K562 (cell line): Measurements from ENCODE around the gene ARHGEF40. TPM values are rescaled to one million over a fixed set of nuclear protein-coding genes. Genes with fewer than 3 reads are reported as not detected.

Experiments
- ATAC-seq: fragments of 200-7000 bp; cut with Tn5 transposase; 3 replicates; pipeline ENCODE4 v1.9.1; 2020; ENCODE audit warnings: moderate library complexity
- BruUV-seq: library from RNA; stranded (reverse); fragments of 400-500 nt; replicated peaks from 2 replicates; lab custom pipeline; 2021; lab: Mats Ljungman, UMichigan
- CTCF ChIA-PET: fragments of 300-600 bp; formaldehyde crosslinking; extraction: SDS; loops from one replicate; lab custom pipeline; 2021; ENCODE audit warnings: low intra/inter-chr PET ratio; lab: Yijun Ruan, JAX
- POLR2A ChIA-PET: fragments of 300-600, 350-650 bp; sonication (Branson Sonifier 250); formaldehyde crosslinking; extraction: SDS; loops from one replicate; lab custom pipeline; 2021; ENCODE audit warnings: antibody characterized with exemption, inconsistent platforms; lab: Yijun Ruan, JAX
- DNase-seq, 4 experiments: peaks; one replicate each; pipeline versions ENCODE4 v3.0.0 to v3.0.0-alpha.2; 2011 to 2018; ENCODE audit warnings: low spot score in 3 of 4, mixed read lengths in 3 of 4; ENCODE audit errors: extremely low read depth in 1 of 4
- FAIRE-seq: peaks from 2 replicates; lab custom pipeline; 2011; peaks lifted over from hg19 to GRCh38; lab: Jason Lieb, UNC
- H2AFZ ChIP-seq: 2 replicates; pipeline ENCODE4 v1.6.0; 2011; ENCODE audit warnings: low read depth, low read length, control low read depth, inconsistent platforms
- H3K27ac ChIP-seq: fragments of 200-600 bp; 3 replicates; pipeline ENCODE4 v1.8.0; 2011; ENCODE audit warnings: low read depth, mild to moderate bottlenecking, control low read depth, inconsistent platforms, low read length, moderate library complexity, mixed read lengths; ENCODE audit errors: extremely low read depth
- H3K27me3 ChIP-seq, 2 experiments: fragments of 300-600 bp in 1 of 2; 2 replicates in 1 of 2; 3 replicates in 1 of 2; pipeline versions ENCODE4 v1.6.0 to v1.8.0; 2011; ENCODE audit warnings: inconsistent platforms in 2 of 2, low read length in 2 of 2, mild to moderate bottlenecking in 1 of 2, mixed read lengths in 1 of 2, moderate library complexity in 1 of 2; ENCODE audit not compliant: control insufficient read depth in 2 of 2, insufficient read depth in 2 of 2
- H3K36me3 ChIP-seq: fragments of 300-600 bp; 3 replicates; pipeline ENCODE4 v1.8.0; 2011; ENCODE audit warnings: mild to moderate bottlenecking, low read length, inconsistent platforms; ENCODE audit not compliant: control insufficient read depth, insufficient read depth
- H3K4me1 ChIP-seq, 2 experiments: fragments of 200-600 bp in 1 of 2; replicated peaks in 1 of 2; 2 replicates in 1 of 2; 3 replicates in 1 of 2; pipeline versions ENCODE4 v1.5.1 to v1.8.0; 2011; ENCODE audit warnings: inconsistent platforms in 2 of 2, low read length in 2 of 2, mild to moderate bottlenecking in 1 of 2, mixed read lengths in 1 of 2, moderate library complexity in 1 of 2; ENCODE audit not compliant: control insufficient read depth in 2 of 2, insufficient read depth in 2 of 2
- H3K4me2 ChIP-seq: 2 replicates; pipeline ENCODE4 v1.6.1; 2011; ENCODE audit warnings: low read length, control low read depth, inconsistent platforms, mixed read lengths; ENCODE audit not compliant: insufficient read depth
- H3K4me3 ChIP-seq: fragments of 200-600 bp; sonication (generic), shearing (Covaris generic); 2 replicates; pipeline ENCODE4 v1.5.1; 2016; ENCODE audit warnings: control low read depth, inconsistent platforms
- H3K79me2 ChIP-seq: fragments of 200-600 bp; 3 replicates; pipeline ENCODE4 v1.8.0; 2011; ENCODE audit warnings: low read length, inconsistent platforms; ENCODE audit not compliant: control insufficient read depth, insufficient read depth
- H3K9ac ChIP-seq, 2 experiments: 2 replicates each; pipeline versions ENCODE4 v1.6.0 to v1.6.1; 2011; ENCODE audit warnings: low read depth in 2 of 2, low read length in 2 of 2, control low read depth in 1 of 2, inconsistent platforms in 1 of 2, mild to moderate bottlenecking in 1 of 2, mixed read lengths in 1 of 2; ENCODE audit not compliant: insufficient read depth in 1 of 2
- H3K9me1 ChIP-seq: one replicate; pipeline ENCODE4 v1.6.0; 2011; ENCODE audit warnings: inconsistent platforms, mild to moderate bottlenecking, low read length, moderate library complexity; ENCODE audit not compliant: control insufficient read depth, insufficient read depth
- H3K9me3 ChIP-seq: replicated peaks from 2 replicates; pipeline ENCODE4 v1.5.1; 2011; ENCODE audit warnings: low read depth, low read length, inconsistent platforms; ENCODE audit not compliant: control insufficient read depth, insufficient read depth
- H4K20me1 ChIP-seq: replicated peaks from 2 replicates; pipeline ENCODE4 v1.6.1; 2011; ENCODE audit warnings: low read length, inconsistent platforms, mixed read lengths; ENCODE audit not compliant: control insufficient read depth, insufficient read depth
- ATF3 ChIP-seq, 2 experiments: fragments of 450-650 bp in 1 of 2; sonication (generic) in 1 of 2; formaldehyde crosslinking in 1 of 2; IDR thresholded peaks in 1 of 2; conservative IDR thresholded peaks in 1 of 2; 2 replicates each; pipeline versions ENCODE4 v1.6.1 to v1.8.1; 2016 to 2023; ENCODE audit warnings: mild to moderate bottlenecking in 2 of 2, moderate library complexity in 2 of 2, inconsistent platforms in 1 of 2, missing genetic modification reagents in 1 of 2
- CBX1 ChIP-seq: sonication (generic); IDR thresholded peaks from 2 replicates; pipeline ENCODE4 v1.6.1; 2016; ENCODE audit warnings: antibody characterized with exemption, low read depth, mild to moderate bottlenecking
- CBX8 ChIP-seq: fragments of 200-600 bp; sonication (generic); IDR thresholded peaks from 2 replicates; pipeline ENCODE4 v1.6.1; 2012; ENCODE audit warnings: borderline replicate concordance, mixed run types, low read depth, mild to moderate bottlenecking, moderate library complexity, mixed read lengths, low read length, control low read depth, inconsistent platforms; ENCODE audit not compliant: poor library complexity, severe bottlenecking; ENCODE audit errors: extremely low read depth
- FOXO4 ChIP-seq: fragments of 450-650 bp; formaldehyde crosslinking; IDR thresholded peaks from 2 replicates; pipeline ENCODE4 v1.4.0; 2020; ENCODE audit warnings: mild to moderate bottlenecking, moderate library complexity
- POLR2AphosphoS5 ChIP-seq: IDR thresholded peaks from 2 replicates; pipeline ENCODE4 v1.6.1; 2011; ENCODE audit warnings: mild to moderate bottlenecking, low read depth, low read length, moderate library complexity; ENCODE audit not compliant: control insufficient read depth, insufficient read depth
- POLR3G ChIP-seq: IDR thresholded peaks from 2 replicates; pipeline ENCODE4 v1.6.1; 2011; ENCODE audit not compliant: insufficient read length, insufficient replicate concordance; ENCODE audit errors: extremely low read depth
- TEAD4 ChIP-seq, 2 experiments: sonication (generic) in 1 of 2; formaldehyde crosslinking in 1 of 2; IDR thresholded peaks; 2 replicates each; pipeline versions ENCODE4 v1.6.1 to v1.8.0; 2012 to 2022; ENCODE audit warnings: borderline replicate concordance in 1 of 2, inconsistent platforms in 1 of 2, low read length in 1 of 2, mild to moderate bottlenecking in 1 of 2, missing genetic modification reagents in 1 of 2
- ZNF449 ChIP-seq: fragments of 250-450 bp; sonication (Bioruptor Pico); IDR thresholded peaks from 2 replicates; pipeline ENCODE4 v1.8.0; 2022; ENCODE audit warnings: moderate library complexity, mild to moderate bottlenecking, inconsistent platforms
- WGBS: fragments of 100-300 bp; shearing (Covaris generic); methylation state at CpG from one replicate; pipeline ENCODE4 v1.1.6; 2016; ENCODE audit warnings: low coverage, mixed read lengths; ENCODE audit not compliant: insufficient coverage; ENCODE audit errors: missing lambda C conversion rate; 5-methylcytosine and 5-hydroxymethylcytosine counted together
- in situ Hi-C: fragments of 300-500 bp; cut with MboI; formaldehyde crosslinking; loops from 4 replicates; pipeline ENCODE4 v1.15.0; 2018; ENCODE audit warnings: inconsistent platforms, mixed read lengths
- intact Hi-C: fragments of 100-400 bp; cut with micrococcal nuclease; formaldehyde crosslinking; loops from 2 replicates; pipeline ENCODE4 v1.14.2; 2022
- polyA plus RNA-seq, 8 experiments: library from polyadenylated mRNA; depleted of rRNA in 4 of 8; stranded (reverse) in 5 of 8; unstranded in 3 of 8; fragments of >200 nt; fragmentation: Nextera tagmentation in 2 of 8; fragmentation: Illumina TruSeq in 1 of 8; extraction: Ambion mirVana in 2 of 8; extraction: Trizol in 1 of 8; gene quantifications; 2 replicates each; pipeline versions ENCODE4 v1.2.1 to v1.2.3, GENCODE V29; 2011 to 2014; ENCODE audit warnings: inconsistent platforms in 1 of 8, missing spikeins in 1 of 8
- total RNA-seq, 7 experiments: library from RNA; depleted of rRNA in 6 of 7; stranded (reverse); fragments of >200 nt in 6 of 7; fragmentation: Illumina TruSeq in 2 of 7; extraction: Trizol in 2 of 7; gene quantifications; 2 replicates each; pipeline versions ENCODE4 v1.2.1 to v1.2.3, GENCODE V29; 2011 to 2021; ENCODE audit warnings: low replicate concordance in 1 of 7

Gene ARHGEF40
- total and polyA plus RNA-seq, 9 of the 15 experiments (the other 6 are each of a cell fraction or from before 2014, with no cell fraction given) = 0.42 to 6.3 (median 3.8) TPM

- Histone ChIP-seq H3K4me2 (no peak overlapping the region), H3K79me2 (no peaks in the 10 kb centered on the region), H3K4me1 (peaks cover 0 to 3% of the 10 kb centered on the region in 2 experiments; a peak in 1 of 5 replicates), H3K27me3 (no peaks in the 10 kb centered on the region), H3K9me3 (no peaks in the 10 kb centered on the region), H4K20me1 (no peaks in the 10 kb centered on the region), H2AFZ (no peak overlapping the region), H3K4me3 (no peak overlapping the region), H3K9ac (no peak overlapping the region), H3K27ac (no peak overlapping the region), H3K36me3 (no peaks in the 10 kb centered on the region), H3K9me1 (no peaks in the 10 kb centered on the region)
- in situ Hi-C loops = no loop called here
- BruUV-seq = no TSS peak
- ATAC-seq (no peak), DNase-seq (no peak), FAIRE-seq (no peak)
- TF ChIP-seq ATF3 (IDR thresholded peaks at IDR 0.05) (no peak), ATF3 (CRISPR knock-in tag; conservative IDR thresholded peaks at IDR 0.05) (no peak), ZNF449 (CRISPR knock-in tag) (no peak), POLR2AphosphoS5 (no peak), POLR3G (no peak), CBX1 (no peak), CBX8 (no peak), FOXO4 (no peak), TEAD4 (IDR thresholded peaks at IDR 0.05; ENCODE audit: low read length) (no peak), TEAD4 (CRISPR knock-in tag; IDR thresholded peaks at IDR 0.05; ENCODE audit: borderline replicate concordance) (no peak)
- WGBS = 28% methylated on average over 3 of the region's 3 CpGs
- ChIA-PET CTCF (no interaction called here), POLR2A (no interaction called here)
- intact Hi-C loops = no loop called here
These were observed 19.5 kb upstream of the ARHGEF40 start for GRCh38 chr14:21050597-21050996.
